Astrocyte of the spinal cord (primary cell): ENCODE data around the gene AP3S2.
A peak's percentile ranks its signal among the peaks of the same experiment; 100 is the strongest.
"Not testable (repeated sequence)": the region's sequence is repeated elsewhere in the genome, so short reads cannot be mapped to it uniquely, and the experiment has no call there.

Experiments
- DNase-seq: peaks from one replicate; pipeline ENCODE4 v3.0.0; 2011; ENCODE audit warnings: low read depth, low spot score
- H3K4me3 ChIP-seq: 2 replicates; pipeline ENCODE4 v1.5.1; 2011; ENCODE audit warnings: low read depth, mild to moderate bottlenecking, low read length, moderate library complexity
- CTCF ChIP-seq: IDR thresholded peaks from 2 replicates; pipeline ENCODE4 v1.5.1; 2012; ENCODE audit warnings: low read depth, mild to moderate bottlenecking, low read length, inconsistent platforms
- in situ Hi-C: cut with HindIII; loops from 2 replicates; pipeline ENCODE4 v1.10.0; 2017; ENCODE audit warnings: low sequenced_read_pairs

The AP3S2 gene

GRCh38 chr15:89870688-89871288, 23.0 kb downstream of the AP3S2 start:
- H3K4me3 ChIP-seq: no peak overlapping the region
- in situ Hi-C loops: loop anchor here (25.0 kb wide), 1 partner anchor 108 kb away; the partner anchor contains the start of gene MESP1
- TF ChIP-seq CTCF: no peak
- no peak for DNase-seq

- no peak overlapping the region for H3K4me3 ChIP-seq
- in situ Hi-C loops: loop anchor here (25.0 kb wide), 1 partner anchor 108 kb away; the partner anchor contains the start of gene MESP1
- no peak for DNase-seq
- no peak for TF ChIP-seq CTCF
Observed at GRCh38 chr15:89870006-89870405, 23.8 kb downstream of the AP3S2 start.

GRCh38 chr15:89869490-89869889, 24.3 kb downstream of the AP3S2 start:
- not testable (repeated sequence) for DNase-seq, H3K4me3 ChIP-seq
- in situ Hi-C loops: loop anchor here (25.0 kb wide), 1 partner anchor 107 kb away; the partner anchor contains the start of gene MESP1

- no peak for DNase-seq
- H3K4me3 ChIP-seq: no peak overlapping the region
- peak; percentile 10 for TF ChIP-seq CTCF
- in situ Hi-C loops: loop anchor here (25.0 kb wide), 1 partner anchor 103 kb away; the partner anchor contains the start of gene MESP1
Observed at GRCh38 chr15:89864958-89865739, 28.6 kb downstream of the AP3S2 start.

- no peak for TF ChIP-seq CTCF
- in situ Hi-C loops: loop anchor here (25.0 kb wide), 1 partner anchor 102 kb away; the partner anchor contains the start of gene MESP1
- no peak for DNase-seq
- H3K4me3 ChIP-seq: no peak overlapping the region
Observed at GRCh38 chr15:89863918-89864317, 29.9 kb downstream of the AP3S2 start.

- TF ChIP-seq CTCF: no peak
- no peak overlapping the region for H3K4me3 ChIP-seq
- DNase-seq: no peak
- in situ Hi-C loops: loop anchor here (25.0 kb wide), 1 partner anchor 99 kb away; the partner anchor contains the start of gene MESP1
Observed at GRCh38 chr15:89860891-89861290, 32.9 kb downstream of the AP3S2 start.

- no peak overlapping the region for H3K4me3 ChIP-seq
- TF ChIP-seq CTCF: no peak
- in situ Hi-C loops: loop anchor here (25.0 kb wide), 1 partner anchor 98 kb away; the partner anchor contains the start of gene MESP1
- DNase-seq: no peak
Observed at GRCh38 chr15:89860431-89860830, 33.4 kb downstream of the AP3S2 start.
